Bone marrow (tissue), 2 donors: ENCODE data around the gene S1PR5.

Source experiments
- DNase-seq, 2 donors: peaks; one replicate each; lab custom pipeline; 2025; lab: John Stamatoyannopoulos, UW

S1PR5 gene

GRCh38 chr19:10467104-10467706 is 50.0 kb downstream of the S1PR5 start:
- DNase-seq, result no peak

- no peak for DNase-seq
Observed at GRCh38 chr19:10464456-10464855, 52.8 kb downstream of the S1PR5 start.
